B cell (primary cell): ENCODE data around the gene EVL. TPM values are rescaled to one million over a fixed set of nuclear protein-coding genes. Genes with fewer than 3 reads are reported as not detected.

ENCODE experiments used
- ATAC-seq: fragments of 200-7000 bp; cut with Tn5 transposase; one replicate; pipeline ENCODE4 v1.10.0; 2021; ENCODE audit warnings: low read depth, mild to moderate bottlenecking, moderate number of reproducible peaks, moderate library complexity
- CTCF ChIA-PET: fragments of 350-600 bp; sonication (Branson Sonifier 250); formaldehyde crosslinking; loops from one replicate; lab custom pipeline; 2021; ENCODE audit warnings: antibody characterized with exemption, inconsistent platforms; lab: Charles Lee
- POLR2A ChIA-PET: fragments of 350-600 bp; sonication (Branson Sonifier 250); formaldehyde crosslinking; loops from one replicate; lab custom pipeline; 2021; ENCODE audit warnings: antibody characterized with exemption; lab: Charles Lee
- DNase-seq: peaks from one replicate; pipeline ENCODE4 v3.0.0; 2013
- H2AFZ ChIP-seq: 2 replicates; pipeline ENCODE4 v1.6.1; 2012; ENCODE audit warnings: mild to moderate bottlenecking, low read depth, low read length; ENCODE audit not compliant: insufficient read depth, poor library complexity, severe bottlenecking
- H3K27ac ChIP-seq, 2 donors: 1 replicate in 1 of 2; 2 replicates in 1 of 2; pipeline ENCODE4 v1.5.1; 2012 to 2013; ENCODE audit warnings: low read length in 2 of 2, mild to moderate bottlenecking in 2 of 2, moderate library complexity in 1 of 2
- H3K27me3 ChIP-seq, 4 experiments: fragments of 200-600 bp in 1 of 4; sonication (generic) in 1 of 4; replicated peaks in 1 of 4; 1 replicate in 2 of 4; 2 replicates in 2 of 4; pipeline versions ENCODE4 v1.6.1 to v1.7.0; 2013 to 2016; ENCODE audit warnings: low read length in 3 of 4, mild to moderate bottlenecking in 2 of 4, mixed read lengths in 1 of 4, moderate library complexity in 1 of 4; ENCODE audit not compliant: insufficient read depth in 4 of 4, control insufficient read depth in 3 of 4; ENCODE audit errors: control extremely low read depth in 1 of 4
- H3K36me3 ChIP-seq, 2 experiments: replicated peaks in 1 of 2; 1 replicate in 1 of 2; 2 replicates in 1 of 2; pipeline versions ENCODE4 v1.6.1 to v1.7.1; 2013; ENCODE audit warnings: low read length in 1 of 2; ENCODE audit not compliant: insufficient read depth in 2 of 2, control insufficient read depth in 1 of 2; ENCODE audit errors: control extremely low read depth in 1 of 2, extremely low read depth in 1 of 2
- H3K4me1 ChIP-seq, 2 donors: fragments of 200-600 bp in 1 of 2; sonication (generic) in 1 of 2; 1 replicate in 1 of 2; 2 replicates in 1 of 2; pipeline versions ENCODE4 v1.5.1 to v1.6.1; 2013 to 2017; ENCODE audit warnings: low read length in 2 of 2; ENCODE audit not compliant: control insufficient read depth in 2 of 2, insufficient read depth in 2 of 2
- H3K4me2 ChIP-seq: replicated peaks from 2 replicates; pipeline ENCODE3; 2012; ENCODE audit warnings: mild to moderate bottlenecking, low read depth, low read length; ENCODE audit not compliant: poor library complexity, severe bottlenecking
- H3K4me3 ChIP-seq, 5 experiments: fragments of 200-600 bp in 1 of 5; sonication (generic) in 1 of 5; 1 replicate in 3 of 5; 2 replicates in 2 of 5; pipeline versions ENCODE4 v1.5.1 to v1.7.0; 2011 to 2016; ENCODE audit warnings: low read length in 4 of 5, mild to moderate bottlenecking in 4 of 5, low read depth in 2 of 5, control low read depth in 1 of 5, moderate library complexity in 1 of 5; ENCODE audit not compliant: insufficient read depth in 1 of 5; ENCODE audit errors: control extremely low read depth in 1 of 5, extremely low read depth in 1 of 5
- H3K79me2 ChIP-seq: fragments of 200-600 bp; sonication (generic); one replicate; pipeline ENCODE4 v1.6.0; 2016; ENCODE audit warnings: low read length; ENCODE audit not compliant: control insufficient read depth, insufficient read depth
- H3K9ac ChIP-seq: fragments of 200-600 bp; sonication (generic); 2 replicates; pipeline ENCODE4 v1.6.1; 2017; ENCODE audit warnings: mild to moderate bottlenecking, low read length, moderate library complexity
- H3K9me3 ChIP-seq, 3 donors: one replicate each; pipeline versions ENCODE4 v1.6.1 to v1.7.1; 2013; ENCODE audit warnings: low read length in 2 of 3; ENCODE audit not compliant: control insufficient read depth in 2 of 3, insufficient read depth in 1 of 3; ENCODE audit errors: control extremely low read depth in 1 of 3
- H4K20me1 ChIP-seq: 2 replicates; pipeline ENCODE4 v1.6.0; 2012; ENCODE audit warnings: mild to moderate bottlenecking, low read length; ENCODE audit not compliant: insufficient read depth, control insufficient read depth, poor library complexity, severe bottlenecking
- H3K27ac Mint-ChIP-seq: one replicate; pipeline ENCODE4 v1.8.0; 2021; ENCODE audit warnings: mixed read lengths
- H3K27me3 Mint-ChIP-seq: one replicate; pipeline ENCODE4 v1.8.0; 2021; ENCODE audit warnings: mixed read lengths
- H3K4me1 Mint-ChIP-seq: one replicate; pipeline ENCODE4 v1.8.0; 2021; ENCODE audit warnings: mixed read lengths
- H3K4me3 Mint-ChIP-seq: one replicate; pipeline ENCODE4 v1.8.0; 2021; ENCODE audit warnings: mixed read lengths
- H3K9me3 Mint-ChIP-seq: one replicate; pipeline ENCODE4 v1.8.0; 2022; ENCODE audit warnings: mixed read lengths; ENCODE audit not compliant: insufficient read depth
- EZH2 ChIP-seq: IDR thresholded peaks from 2 replicates; pipeline ENCODE4 v1.6.1; 2012; ENCODE audit warnings: borderline replicate concordance, low read depth, mild to moderate bottlenecking, moderate library complexity, low read length; ENCODE audit not compliant: insufficient read depth, poor library complexity, severe bottlenecking
- WGBS: methylation state at CpG from one replicate; pipeline ENCODE4 v1.1.5; 2013; ENCODE audit warnings: missing lambda C conversion rate; ENCODE audit not compliant: insufficient coverage; 5-methylcytosine and 5-hydroxymethylcytosine counted together
- intact Hi-C: fragments of 100-400 bp; cut with micrococcal nuclease; formaldehyde crosslinking; loops from one replicate; pipeline ENCODE4 v1.10.0; 2022
- polyA plus RNA-seq: library from polyadenylated mRNA; depleted of rRNA; stranded (reverse); fragments of >200 nt; gene quantifications from 2 replicates; pipeline ENCODE4 v1.2.3, GENCODE V29; 2012
- total RNA-seq, 2 donors: library from RNA; stranded (reverse); fragments of 120-200 nt in 1 of 2; gene quantifications; 1 replicate in 1 of 2; 2 replicates in 1 of 2; pipeline versions ENCODE4 v1.2.3 to v1.2.4, GENCODE V29; 2013 to 2022
- TF ChIP-seq, protein P1 (sequence below): fragments of 200-600 bp; IDR thresholded peaks from one replicate; pipeline ENCODE4 v1.8.0; 2022; ENCODE audit warnings: antibody characterized with exemption, mild to moderate bottlenecking

EVL gene
- total and polyA plus RNA-seq, 2 donors (not counting 1 experiment from before 2014, with no cell fraction given): 486 to 892 TPM

DNA sequence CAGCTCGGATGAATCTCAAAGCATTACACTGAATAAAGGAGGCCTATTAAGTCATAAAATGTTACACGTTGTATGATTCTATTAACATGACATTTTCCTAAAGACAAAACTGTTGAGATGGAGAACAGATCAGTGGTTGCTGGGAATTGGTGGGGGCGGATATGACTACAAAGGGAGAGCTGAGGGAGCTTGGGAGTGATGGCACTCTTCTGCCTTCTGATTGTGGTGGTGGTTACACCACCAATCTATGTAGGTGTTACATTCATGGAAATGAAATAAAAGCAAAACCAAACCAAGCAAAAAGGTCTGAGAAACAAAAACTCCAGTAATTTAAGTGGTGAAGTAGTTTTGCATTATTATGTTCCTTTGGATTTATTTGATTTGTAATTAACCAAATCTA is 16.4 kb upstream of the EVL start:
- intact Hi-C loops: no loop called here
- H3K27ac Mint-ChIP-seq: no peak overlapping the region
- WGBS: no CpG with 5 or more reads among the region's 3 CpGs

DNA sequence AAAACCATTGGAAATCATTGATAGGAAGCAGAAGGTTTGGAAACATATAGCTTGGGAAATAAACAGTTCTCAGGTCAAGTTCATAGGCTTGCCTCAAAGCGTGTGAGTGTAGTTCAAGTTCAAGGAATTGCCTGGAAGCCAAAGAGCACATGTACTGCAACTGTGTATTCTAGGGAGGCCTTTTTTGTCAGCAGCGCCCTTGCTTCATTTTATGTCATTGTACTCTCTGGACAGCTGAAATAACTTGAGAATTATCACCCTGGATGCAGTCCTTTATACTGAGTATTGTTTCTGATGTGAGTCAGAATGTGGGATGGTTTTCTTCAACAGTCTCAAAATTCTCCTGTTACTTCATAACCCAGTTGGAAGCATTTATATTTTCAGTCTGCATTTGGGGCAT is 16.0 kb upstream of the EVL start:
- Histone ChIP-seq H4K20me1 (no peaks in the 10 kb centered on the region), H2AFZ (no peak overlapping the region), H3K9ac (no peak overlapping the region), H3K36me3 (no peaks in the 10 kb centered on the region), H3K4me3 (no peak overlapping the region), H3K4me1 (no peaks in the 10 kb centered on the region), H3K9me3 (no peaks in the 10 kb centered on the region), H3K79me2 (no peaks in the 10 kb centered on the region), H3K4me2 (no peak overlapping the region), H3K27me3 (no peaks in the 10 kb centered on the region), H3K27ac (no peak overlapping the region)
- POLR2A ChIA-PET: no interaction called here
- no peak overlapping the region for H3K27ac Mint-ChIP-seq
- no peaks in the 10 kb centered on the region for H3K4me1 Mint-ChIP-seq
- H3K9me3 Mint-ChIP-seq: no peaks in the 10 kb centered on the region
- H3K27me3 Mint-ChIP-seq: no peaks in the 10 kb centered on the region
- ATAC-seq: no peak
- no peak for TF ChIP-seq EZH2
- TF ChIP-seq, protein P1, sequence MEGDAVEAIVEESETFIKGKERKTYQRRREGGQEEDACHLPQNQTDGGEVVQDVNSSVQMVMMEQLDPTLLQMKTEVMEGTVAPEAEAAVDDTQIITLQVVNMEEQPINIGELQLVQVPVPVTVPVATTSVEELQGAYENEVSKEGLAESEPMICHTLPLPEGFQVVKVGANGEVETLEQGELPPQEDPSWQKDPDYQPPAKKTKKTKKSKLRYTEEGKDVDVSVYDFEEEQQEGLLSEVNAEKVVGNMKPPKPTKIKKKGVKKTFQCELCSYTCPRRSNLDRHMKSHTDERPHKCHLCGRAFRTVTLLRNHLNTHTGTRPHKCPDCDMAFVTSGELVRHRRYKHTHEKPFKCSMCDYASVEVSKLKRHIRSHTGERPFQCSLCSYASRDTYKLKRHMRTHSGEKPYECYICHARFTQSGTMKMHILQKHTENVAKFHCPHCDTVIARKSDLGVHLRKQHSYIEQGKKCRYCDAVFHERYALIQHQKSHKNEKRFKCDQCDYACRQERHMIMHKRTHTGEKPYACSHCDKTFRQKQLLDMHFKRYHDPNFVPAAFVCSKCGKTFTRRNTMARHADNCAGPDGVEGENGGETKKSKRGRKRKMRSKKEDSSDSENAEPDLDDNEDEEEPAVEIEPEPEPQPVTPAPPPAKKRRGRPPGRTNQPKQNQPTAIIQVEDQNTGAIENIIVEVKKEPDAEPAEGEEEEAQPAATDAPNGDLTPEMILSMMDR: no peak
- 82% methylated on average over 2 of the region's 2 CpGs for WGBS
- CTCF ChIA-PET: interaction anchor here (0.7 to 0.9 kb wide), 3 partner anchors 16 to 59 kb away, joined by 3 to 4 read pairs (median 3); partner anchors contain the start of gene EVL
- no peak overlapping the region for H3K4me3 Mint-ChIP-seq
- intact Hi-C loops: no loop called here
- DNase-seq: no peak

More for the DNA sequence above, 16.4 kb upstream of the EVL start:
- no peak for TF ChIP-seq EZH2
- TF ChIP-seq, protein P1: no peak
- Histone ChIP-seq H4K20me1 (no peaks in the 10 kb centered on the region), H3K4me2 (no peak overlapping the region), H3K4me3 (no peak overlapping the region), H3K27me3 (no peaks in the 10 kb centered on the region), H3K9ac (no peak overlapping the region), H3K79me2 (no peaks in the 10 kb centered on the region), H3K9me3 (no peaks in the 10 kb centered on the region), H3K4me1 (no peaks in the 10 kb centered on the region), H3K27ac (no peak overlapping the region), H3K36me3 (no peaks in the 10 kb centered on the region), H2AFZ (no peak overlapping the region)
- Mint-ChIP-seq H3K4me3 (no peak overlapping the region), H3K4me1 (no peaks in the 10 kb centered on the region), H3K9me3 (no peaks in the 10 kb centered on the region), H3K27me3 (no peaks in the 10 kb centered on the region)
- ChIA-PET CTCF (interaction anchor here (0.7 to 1.2 kb wide), 4 partner anchors 16 to 144 kb away, joined by 3 to 4 read pairs (median 3); partner anchors contain the start of gene EVL), POLR2A (no interaction called here)
- DNase-seq: no peak
- ATAC-seq: no peak
